Naive thymus-derived CD4-positive, alpha-beta T cell (primary cell): Measurements from ENCODE around the gene NOA1. TPM values are rescaled to one million over a fixed set of nuclear protein-coding genes. Genes with fewer than 3 reads are reported as not detected.
A peak's percentile ranks its signal among the peaks of the same experiment; 100 is the strongest.

Source experiments
- ATAC-seq: fragments of 150-1000 bp; cut with Tn5 transposase; 2 replicates; pipeline ENCODE4 v1.10.0; 2021; ENCODE audit warnings: mild to moderate bottlenecking, moderate library complexity
- CTCF ChIA-PET: fragments of 350-600 bp; sonication (Branson Sonifier 250); formaldehyde crosslinking; loops from one replicate; lab custom pipeline; 2021; ENCODE audit warnings: antibody characterized with exemption; lab: Charles Lee
- POLR2A ChIA-PET: fragments of 350-600 bp; sonication (Branson Sonifier 250); formaldehyde crosslinking; loops from one replicate; lab custom pipeline; 2021; ENCODE audit warnings: antibody characterized with exemption, inconsistent platforms; lab: Charles Lee
- DNase-seq, 9 donors: peaks; one replicate each; pipeline versions ENCODE4 v3.0.0 to v3.0.0-alpha.2; 2020 to 2022; ENCODE audit warnings: mixed read lengths in 1 of 9
- H3K27ac ChIP-seq: one replicate; pipeline ENCODE4 v1.7.0; 2013; ENCODE audit warnings: mild to moderate bottlenecking, low read depth, low read length, moderate library complexity
- H3K27me3 ChIP-seq, 2 donors: one replicate each; pipeline ENCODE4 v1.7.0; 2013; ENCODE audit warnings: low read length in 2 of 2, mild to moderate bottlenecking in 2 of 2, moderate library complexity in 2 of 2; ENCODE audit not compliant: control insufficient read depth in 2 of 2, insufficient read depth in 2 of 2
- H3K36me3 ChIP-seq, 3 experiments: 1 replicate in 2 of 3; 2 replicates in 1 of 3; pipeline ENCODE4 v1.7.0; 2013; ENCODE audit warnings: low read length in 3 of 3, mild to moderate bottlenecking in 3 of 3, moderate library complexity in 1 of 3; ENCODE audit not compliant: insufficient read depth in 3 of 3, control insufficient read depth in 2 of 3
- H3K4me1 ChIP-seq, 2 donors: one replicate each; pipeline ENCODE4 v1.7.0; 2013; ENCODE audit warnings: low read length in 2 of 2, mild to moderate bottlenecking in 2 of 2, moderate library complexity in 1 of 2; ENCODE audit not compliant: control insufficient read depth in 2 of 2, insufficient read depth in 2 of 2
- H3K4me3 ChIP-seq: 2 replicates; pipeline ENCODE4 v1.7.0; 2013; ENCODE audit warnings: mild to moderate bottlenecking, low read length
- H3K9me3 ChIP-seq, 3 experiments: 1 replicate in 2 of 3; 2 replicates in 1 of 3; pipeline ENCODE4 v1.7.0; 2013; ENCODE audit warnings: low read length in 3 of 3; ENCODE audit not compliant: control insufficient read depth in 2 of 3
- H3K27ac Mint-ChIP-seq, 9 donors: one replicate each; pipeline ENCODE4 v1.8.0; 2020 to 2022; ENCODE audit warnings: mixed read lengths in 9 of 9, mild to moderate bottlenecking in 8 of 9, moderate library complexity in 5 of 9, inconsistent platforms in 2 of 9
- H3K27me3 Mint-ChIP-seq, 5 donors: one replicate each; pipeline ENCODE4 v1.8.0; 2021 to 2022; ENCODE audit warnings: mixed read lengths in 5 of 5, mild to moderate bottlenecking in 1 of 5
- H3K36me3 Mint-ChIP-seq, 5 donors: one replicate each; pipeline ENCODE4 v1.8.0; 2020 to 2022; ENCODE audit warnings: mixed read lengths in 5 of 5, mild to moderate bottlenecking in 3 of 5, inconsistent platforms in 1 of 5
- H3K4me1 Mint-ChIP-seq, 7 donors: one replicate each; pipeline ENCODE4 v1.8.0; 2020 to 2022; ENCODE audit warnings: mixed read lengths in 7 of 7, mild to moderate bottlenecking in 3 of 7, inconsistent platforms in 1 of 7
- H3K4me3 Mint-ChIP-seq, 10 donors: one replicate each; pipeline ENCODE4 v1.8.0; 2020 to 2022; ENCODE audit warnings: mild to moderate bottlenecking in 10 of 10, mixed read lengths in 10 of 10, moderate library complexity in 6 of 10, inconsistent platforms in 2 of 10
- H3K9me3 Mint-ChIP-seq, 11 donors: one replicate each; pipeline ENCODE4 v1.8.0; 2020 to 2022; ENCODE audit warnings: mixed read lengths in 11 of 11, mild to moderate bottlenecking in 4 of 11, inconsistent platforms in 1 of 11, moderate library complexity in 1 of 11
- intact Hi-C, 2 donors: fragments of 100-400 bp; cut with micrococcal nuclease; formaldehyde crosslinking; loops; one replicate each; pipeline ENCODE4 v1.15.1; 2023
- polyA plus RNA-seq, 2 donors: library from polyadenylated mRNA; unstranded; fragments of 300-500 nt; fragmentation: Illumina TruSeq; gene quantifications; one replicate each; pipeline ENCODE4 v1.2.3, GENCODE V29; 2021
- total RNA-seq, 6 experiments: library from RNA in 5 of 6; stranded (reverse) in 5 of 6; gene quantifications; 1 replicate in 5 of 6; 2 replicates in 1 of 6; pipeline ENCODE4 v1.2.3 and lab custom pipeline; 2021 to 2026

Gene NOA1
- total and polyA plus RNA-seq, 7 experiments from 2014 or later, result 13.6 to 30.0 (median 21.4) TPM

- DNase-seq, result no peak
- peaks cover 22 to 65% (median 43%) of the 10 kb centered on the region in 5 donors for H3K36me3 Mint-ChIP-seq
- intact Hi-C loops, result loop anchor here in 1 of 2 donors (2.0 kb wide), 1 partner anchor 19 kb away; no protein-coding TSS in a partner anchor
- H3K27me3 Mint-ChIP-seq, result no peaks in the 10 kb centered on the region
- Histone ChIP-seq H3K27me3 (no peaks in the 10 kb centered on the region), H3K9me3 (no peaks in the 10 kb centered on the region), H3K36me3 (peaks cover 17 to 73% (median 25%) of the 10 kb centered on the region in 3 experiments), H3K27ac (no peak overlapping the region), H3K4me1 (no peaks in the 10 kb centered on the region), H3K4me3 (no peak overlapping the region)
- H3K9me3 Mint-ChIP-seq, result no peaks in the 10 kb centered on the region
- POLR2A ChIA-PET, result interaction anchor here (0.6 to 1.0 kb wide), 2 partner anchors 18 to 131 kb away, joined by 3 read pairs; partner anchors contain the start of gene NOA1
- peak overlapping the region in 1 of 9 donors; percentile 36 for H3K27ac Mint-ChIP-seq
- H3K4me1 Mint-ChIP-seq, result peaks cover 18 to 49% (median 31%) of the 10 kb centered on the region in 7 donors
- CTCF ChIA-PET, result no interaction called here
- H3K4me3 Mint-ChIP-seq, result no peak overlapping the region
- no peak for ATAC-seq
Measured at GRCh38 chr4:56995525-56995924, 18.1 kb upstream of the NOA1 start.

GRCh38 chr4:56990109-56990905 is 12.9 kb upstream of the NOA1 start:
- no peaks in the 10 kb centered on the region for H3K9me3 ChIP-seq
- Mint-ChIP-seq H3K4me3 (no peak overlapping the region), H3K9me3 (no peaks in the 10 kb centered on the region), H3K36me3 (peaks cover 11 to 59% (median 31%) of the 10 kb centered on the region in 5 donors), H3K27me3 (no peaks in the 10 kb centered on the region), H3K4me1 (peaks cover 28 to 69% (median 42%) of the 10 kb centered on the region in 7 donors), H3K27ac (peak overlapping the region in 3 of 9 donors; percentile 1 to 61 (median 11))
- peaks cover 18 to 77% (median 27%) of the 10 kb centered on the region in 3 experiments for H3K36me3 ChIP-seq
- ChIA-PET CTCF (interaction anchor here (1.5 kb wide), 1 partner anchor 8 kb away, joined by 3 read pairs; no protein-coding TSS in a partner anchor), POLR2A (interaction anchor here (1.0 to 1.6 kb wide), 2 partner anchors 11 to 83 kb away, joined by 4 read pairs; partner anchors contain the start of genes POLR2B and REST)
- H3K27ac ChIP-seq, result no peak overlapping the region
- no peaks in the 10 kb centered on the region for H3K4me1 ChIP-seq
- intact Hi-C loops, result no loop called here
- H3K4me3 ChIP-seq, result no peak overlapping the region
- DNase-seq (no peak), ATAC-seq (no peak)
- H3K27me3 ChIP-seq, result no peaks in the 10 kb centered on the region

GRCh38 chr4:56986952-56987351 is 9.5 kb upstream of the NOA1 start:
- POLR2A ChIA-PET, result no interaction called here
- peaks cover 42 to 81% (median 59%) of the 10 kb centered on the region in 7 donors for H3K4me1 Mint-ChIP-seq
- intact Hi-C loops, result no loop called here

GRCh38 chr4:56986192-56986591 is 8.8 kb upstream of the NOA1 start:
- Mint-ChIP-seq H3K27me3 (no peaks in the 10 kb centered on the region), H3K4me3 (no peak overlapping the region), H3K27ac (no peak overlapping the region), H3K36me3 (peaks cover 8 to 43% (median 29%) of the 10 kb centered on the region in 5 donors), H3K9me3 (no peaks in the 10 kb centered on the region), H3K4me1 (peaks cover 42 to 81% (median 59%) of the 10 kb centered on the region in 7 donors)
- ATAC-seq (no peak), DNase-seq (no peak)
- no peak overlapping the region for H3K27ac ChIP-seq
- POLR2A ChIA-PET, result no interaction called here
- H3K4me3 ChIP-seq, result no peak overlapping the region
- H3K36me3 ChIP-seq, result peaks cover 11 to 51% (median 21%) of the 10 kb centered on the region in 3 experiments
- H3K9me3 ChIP-seq, result no peaks in the 10 kb centered on the region
- CTCF ChIA-PET, result no interaction called here
- H3K27me3 ChIP-seq, result no peaks in the 10 kb centered on the region
- peaks cover 8 to 25% of the 10 kb centered on the region in 2 donors for H3K4me1 ChIP-seq
- intact Hi-C loops, result no loop called here

More at GRCh38 chr4:56986952-56987351, 9.5 kb upstream of the NOA1 start:
- peaks cover 15 to 49% (median 29%) of the 10 kb centered on the region in 5 donors for H3K36me3 Mint-ChIP-seq
- no peaks in the 10 kb centered on the region for H3K27me3 ChIP-seq
- H3K27ac ChIP-seq, result no peak overlapping the region
- DNase-seq, result no peak
- no peaks in the 10 kb centered on the region for H3K9me3 ChIP-seq
- ATAC-seq, result no peak
- CTCF ChIA-PET, result no interaction called here
- H3K4me3 ChIP-seq, result no peak overlapping the region
- H3K36me3 ChIP-seq, result peaks cover 12 to 58% (median 21%) of the 10 kb centered on the region in 3 experiments
- no peak overlapping the region for H3K27ac Mint-ChIP-seq
- no peaks in the 10 kb centered on the region for H3K9me3 Mint-ChIP-seq
- H3K27me3 Mint-ChIP-seq, result no peaks in the 10 kb centered on the region
- H3K4me3 Mint-ChIP-seq, result no peak overlapping the region
- peaks cover 3 to 18% of the 10 kb centered on the region in 2 donors for H3K4me1 ChIP-seq

- ChIA-PET POLR2A (interaction anchor here (6.3 kb wide), 1 partner anchor 73 kb away, joined by 142 read pairs; the partner anchor contains the start of gene REST), CTCF (interaction anchor here (0.6 to 1.3 kb wide), 3 partner anchors 9 to 97 kb away, joined by 3 read pairs; no protein-coding TSS in a partner anchor)
- no peak overlapping the region for H3K27ac ChIP-seq
- H3K36me3 Mint-ChIP-seq, result peaks cover 4 to 32% (median 20%) of the 10 kb centered on the region in 5 donors
- ATAC-seq (no peak), DNase-seq (no peak)
- H3K4me1 ChIP-seq, result peaks cover 22 to 41% of the 10 kb centered on the region in 2 donors
- H3K36me3 ChIP-seq, result peaks cover 0 to 26% (median 4%) of the 10 kb centered on the region in 3 experiments
- peak overlapping the region; percentile 2 for H3K4me3 ChIP-seq
- peak overlapping the region in 8 of 9 donors; percentile 1 to 97 (median 50) for H3K27ac Mint-ChIP-seq
- no peaks in the 10 kb centered on the region for H3K9me3 Mint-ChIP-seq
- intact Hi-C loops, result no loop called here
- H3K4me1 Mint-ChIP-seq, result peaks cover 43 to 77% (median 62%) of the 10 kb centered on the region in 7 donors
- H3K27me3 ChIP-seq, result no peaks in the 10 kb centered on the region
- peaks cover 0 to 2% (median 0%) of the 10 kb centered on the region in 5 donors for H3K27me3 Mint-ChIP-seq
- H3K9me3 ChIP-seq, result no peaks in the 10 kb centered on the region
- H3K4me3 Mint-ChIP-seq, result peak overlapping the region; percentile 63 to 100 (median 98)
Measured at GRCh38 chr4:56981795-56982201, 4.4 kb upstream of the NOA1 start.

GRCh38 chr4:56979421-56980072 is 2.1 kb upstream of the NOA1 start:
- intact Hi-C loops, result loop anchor here (2.0 to 5.0 kb wide), 6 partner anchors 157 to 1582 kb away; partner anchors contain the start of genes CLOCK (in 2 of the 2), EXOC1 (in 2 of the 2), SPINK2 (in 1 of the 2) and TMEM165 (in 1 of the 2)
- H3K4me1 ChIP-seq, result peaks cover 36 to 51% of the 10 kb centered on the region in 2 donors
- ChIA-PET POLR2A (interaction anchor here (0.6 to 6.3 kb wide), 14 partner anchors 8 to 1578 kb away, joined by 3 to 142 read pairs (median 4); partner anchors contain the start of genes AASDH, PAICS, PPAT and REST), CTCF (interaction anchor here (0.5 to 1.1 kb wide), 4 partner anchors 38 to 1031 kb away, joined by 3 to 5 read pairs (median 4); partner anchors contain the start of gene CEP135)
- ATAC-seq (no peak), DNase-seq (peak in 8 of 9 donors; percentile 1 to 51 (median 11))
- Mint-ChIP-seq H3K27ac (peak overlapping the region; percentile 94 to 100 (median 98)), H3K4me1 (peaks cover 51 to 76% (median 53%) of the 10 kb centered on the region in 7 donors), H3K9me3 (no peaks in the 10 kb centered on the region), H3K36me3 (peaks cover 4 to 29% (median 17%) of the 10 kb centered on the region in 5 donors), H3K27me3 (peaks cover 0 to 2% (median 0%) of the 10 kb centered on the region in 5 donors), H3K4me3 (peak overlapping the region; percentile 92 to 100 (median 99))
- H3K27me3 ChIP-seq, result no peaks in the 10 kb centered on the region
- peak overlapping the region; percentile 82 for H3K27ac ChIP-seq
- peak overlapping the region; percentile 80 for H3K4me3 ChIP-seq
- no peaks in the 10 kb centered on the region for H3K9me3 ChIP-seq
- peaks cover 0 to 9% (median 0%) of the 10 kb centered on the region in 3 experiments for H3K36me3 ChIP-seq
